ENCODE results near the gene SNRPB.

SNRPB gene

DNA sequence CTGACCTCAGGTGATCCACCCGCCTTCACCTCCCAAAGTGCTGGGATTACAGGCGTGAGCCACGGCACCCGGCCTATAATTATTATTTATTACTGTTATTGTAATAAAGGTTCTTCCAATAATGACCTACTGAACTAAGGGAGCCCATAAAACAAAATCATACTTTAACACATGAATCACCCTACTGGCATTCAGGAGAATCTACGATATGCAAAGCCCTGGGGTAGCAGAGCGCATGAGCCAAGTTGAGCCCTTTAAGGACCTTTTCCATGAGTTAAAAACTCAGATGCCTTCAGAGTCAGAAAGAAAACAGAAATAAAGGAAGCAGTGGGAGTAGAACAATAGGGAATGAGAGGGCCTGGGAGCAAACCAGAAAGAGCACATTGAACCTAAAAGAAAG is 41.5 kb downstream of the SNRPB start:
- H3K4me3 ChIP-seq (ENCODE audit: low read depth, low read length): no peak overlapping the region
- ChIA-PET CTCF (interaction anchor here (1.4 to 1.5 kb wide), 2 partner anchors 26 to 220 kb away, joined by 4 to 5 read pairs; no protein-coding TSS in a partner anchor), POLR2A (no interaction called here)
- TF ChIP-seq, protein P1, sequence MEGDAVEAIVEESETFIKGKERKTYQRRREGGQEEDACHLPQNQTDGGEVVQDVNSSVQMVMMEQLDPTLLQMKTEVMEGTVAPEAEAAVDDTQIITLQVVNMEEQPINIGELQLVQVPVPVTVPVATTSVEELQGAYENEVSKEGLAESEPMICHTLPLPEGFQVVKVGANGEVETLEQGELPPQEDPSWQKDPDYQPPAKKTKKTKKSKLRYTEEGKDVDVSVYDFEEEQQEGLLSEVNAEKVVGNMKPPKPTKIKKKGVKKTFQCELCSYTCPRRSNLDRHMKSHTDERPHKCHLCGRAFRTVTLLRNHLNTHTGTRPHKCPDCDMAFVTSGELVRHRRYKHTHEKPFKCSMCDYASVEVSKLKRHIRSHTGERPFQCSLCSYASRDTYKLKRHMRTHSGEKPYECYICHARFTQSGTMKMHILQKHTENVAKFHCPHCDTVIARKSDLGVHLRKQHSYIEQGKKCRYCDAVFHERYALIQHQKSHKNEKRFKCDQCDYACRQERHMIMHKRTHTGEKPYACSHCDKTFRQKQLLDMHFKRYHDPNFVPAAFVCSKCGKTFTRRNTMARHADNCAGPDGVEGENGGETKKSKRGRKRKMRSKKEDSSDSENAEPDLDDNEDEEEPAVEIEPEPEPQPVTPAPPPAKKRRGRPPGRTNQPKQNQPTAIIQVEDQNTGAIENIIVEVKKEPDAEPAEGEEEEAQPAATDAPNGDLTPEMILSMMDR (IDR thresholded peaks at IDR 0.05; ENCODE audit: insufficient read depth, low read length, missing control alignments): no peak
- no peak for DNase-seq (ENCODE audit: low read depth, low spot score)

DNA sequence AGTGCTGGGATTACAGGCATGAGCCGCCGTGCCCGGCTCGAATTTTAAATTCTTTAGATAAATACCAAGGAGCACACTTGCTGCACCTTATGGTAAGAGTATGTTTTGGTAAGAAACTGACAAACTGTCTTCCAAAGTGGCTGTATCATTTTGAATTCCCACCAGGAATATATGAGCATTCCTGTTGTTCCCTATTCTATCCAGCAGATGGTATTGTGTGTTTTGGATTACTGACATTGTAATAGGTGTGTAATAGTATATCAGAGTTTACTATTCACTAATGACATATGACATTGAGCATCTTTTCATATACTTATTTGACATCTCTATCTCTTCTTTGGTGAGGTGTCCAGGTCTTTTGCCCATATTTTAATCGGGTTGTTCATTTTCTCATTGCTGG is 49.3 kb downstream of the SNRPB start:
- DNase-seq (ENCODE audit: low read depth, low spot score): no peak
- ChIA-PET CTCF (interaction anchor here (0.7 to 1.1 kb wide), 3 partner anchors 13 to 32 kb away, joined by 3 read pairs; no protein-coding TSS in a partner anchor), POLR2A (no interaction called here)
- no peak overlapping the region for H3K4me3 ChIP-seq (ENCODE audit: low read depth, low read length)
- TF ChIP-seq, protein P1 (IDR thresholded peaks at IDR 0.05; ENCODE audit: insufficient read depth, low read length, missing control alignments): no peak

DNA sequence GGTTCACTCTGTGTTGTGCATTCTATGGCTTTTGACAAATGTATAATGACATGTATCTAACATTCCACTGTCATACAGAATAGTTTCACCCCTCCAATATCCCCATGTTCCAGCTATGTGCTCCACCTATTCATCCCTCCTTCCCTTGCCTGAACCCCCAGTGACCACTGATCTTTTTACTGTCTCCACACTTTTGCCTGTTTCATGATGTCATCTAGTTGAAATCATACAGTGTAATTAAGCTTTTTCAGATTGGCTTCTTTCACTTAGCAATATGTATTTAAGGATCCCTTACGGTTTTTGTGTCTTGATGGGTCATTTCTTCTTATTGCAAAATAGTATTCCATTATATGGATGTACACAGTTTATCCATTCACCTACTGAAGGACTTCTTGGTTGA is 50.1 kb downstream of the SNRPB start:
- no peak for DNase-seq (ENCODE audit: low read depth, low spot score)
- TF ChIP-seq, protein P1 (IDR thresholded peaks at IDR 0.05; ENCODE audit: insufficient read depth, low read length, missing control alignments): no peak
- POLR2A ChIA-PET: no interaction called here
- CTCF ChIA-PET: interaction anchor here (0.7 to 1.3 kb wide), 4 partner anchors 14 to 333 kb away, joined by 3 to 4 read pairs (median 3); no protein-coding TSS in a partner anchor
- H3K4me3 ChIP-seq (ENCODE audit: low read depth, low read length): no peak overlapping the region

DNA sequence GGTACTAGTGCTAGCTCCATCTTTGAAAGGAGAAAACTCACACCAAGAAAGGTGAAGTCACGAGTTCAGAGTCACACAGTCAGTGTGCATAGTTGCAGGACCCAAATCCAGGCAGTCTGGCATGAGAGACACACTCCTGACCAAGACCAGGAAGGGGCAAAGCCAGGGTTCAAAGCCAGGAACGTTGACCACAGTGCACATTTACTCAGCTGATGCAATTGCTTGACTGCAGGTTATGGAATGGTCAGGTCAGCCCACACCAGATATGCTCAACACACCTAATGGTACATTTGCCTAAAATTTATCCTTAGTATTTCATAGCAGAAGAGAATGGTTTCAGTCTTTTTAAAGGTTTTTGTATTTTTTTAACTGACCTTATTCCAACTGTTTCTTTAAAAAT is 52.2 kb downstream of the SNRPB start:
- CTCF ChIA-PET: interaction anchor here (0.8 to 1.2 kb wide), 2 partner anchors 30 to 39 kb away, joined by 3 read pairs; no protein-coding TSS in a partner anchor
- TF ChIP-seq, protein P1 (IDR thresholded peaks at IDR 0.05; ENCODE audit: insufficient read depth, low read length, missing control alignments): no peak

DNA sequence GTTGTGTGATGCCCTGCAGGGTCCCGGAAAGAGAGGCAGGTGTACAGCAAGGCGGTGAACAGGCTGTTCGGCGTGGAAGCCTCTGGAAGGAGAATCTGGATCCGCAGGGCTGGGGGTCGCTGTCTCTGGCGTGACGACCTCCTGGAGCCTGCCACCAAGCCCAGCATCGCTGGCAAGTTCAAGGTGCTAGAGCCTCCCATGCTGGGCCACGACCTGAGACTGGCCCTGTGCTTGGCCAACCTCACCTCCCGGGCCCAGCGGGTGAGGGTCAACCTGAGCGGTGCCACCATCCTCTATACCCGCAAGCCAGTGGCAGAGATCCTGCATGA is 53.4 kb downstream of the SNRPB start:
- no peak overlapping the region for H3K4me3 ChIP-seq (ENCODE audit: low read depth, low read length)
- TF ChIP-seq, protein P1 (IDR thresholded peaks at IDR 0.05; ENCODE audit: insufficient read depth, low read length, missing control alignments): no peak
- DNase-seq (ENCODE audit: low read depth, low spot score): no peak
- POLR2A ChIA-PET: no interaction called here
- CTCF ChIA-PET: interaction anchor here (1.2 kb wide), 1 partner anchor 35 kb away, joined by 3 read pairs; no protein-coding TSS in a partner anchor

More for the DNA sequence above, 52.2 kb downstream of the SNRPB start:
- POLR2A ChIA-PET: no interaction called here
- H3K4me3 ChIP-seq (ENCODE audit: low read depth, low read length): no peak overlapping the region
- DNase-seq (ENCODE audit: low read depth, low spot score): no peak

DNA sequence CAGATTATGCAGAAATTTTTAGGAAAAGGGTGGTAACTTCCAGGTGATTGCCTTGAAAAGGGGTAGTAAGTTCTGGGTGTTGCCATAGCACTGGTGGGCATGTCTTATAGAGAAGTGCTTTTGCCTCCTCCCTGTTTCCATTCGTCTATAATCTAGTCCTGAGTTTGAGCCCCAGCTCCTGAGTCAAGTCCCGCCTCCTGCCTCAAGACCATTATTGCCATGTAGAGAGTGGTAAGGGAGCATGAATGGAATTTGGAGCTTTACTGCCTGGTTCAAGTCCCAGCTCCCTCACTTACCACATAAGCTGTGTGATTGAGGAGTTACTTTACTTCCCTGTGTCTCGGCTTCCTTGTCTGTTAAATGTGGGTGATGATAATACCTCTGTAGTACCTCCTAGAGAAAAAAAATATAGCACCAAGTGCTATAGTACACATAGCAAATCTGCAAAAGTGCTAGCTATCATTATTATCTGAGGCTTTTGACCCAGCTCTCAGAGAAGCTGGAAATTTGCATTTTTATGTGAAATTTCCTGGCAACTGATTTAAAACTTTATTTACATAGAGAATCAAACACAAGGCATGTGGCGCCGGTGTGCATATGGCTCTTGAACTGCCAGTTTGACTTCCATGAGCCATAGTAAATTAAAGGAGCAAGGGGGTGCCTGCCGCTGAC is 53.9 kb downstream of the SNRPB start:
- no peak overlapping the region for H3K4me3 ChIP-seq (ENCODE audit: low read depth, low read length)
- POLR2A ChIA-PET: no interaction called here
- CTCF ChIA-PET: interaction anchor here (1.2 kb wide), 2 partner anchors 35 to 40 kb away, joined by 3 read pairs; no protein-coding TSS in a partner anchor
- TF ChIP-seq, protein P1 (IDR thresholded peaks at IDR 0.05; ENCODE audit: insufficient read depth, low read length, missing control alignments): no peak
- no peak for DNase-seq (ENCODE audit: low read depth, low spot score)

All from AG04449 (cell line).